ENCODE measurements around the gene GPR84.

Gene GPR84

GRCh38 chr12:54340846-54341245 lies 23.4 kb downstream of the GPR84 start:
- no peak for DNase-seq (ENCODE audit: extremely low spot score)
- POLR2A ChIA-PET: interaction anchor here (1.0 to 2.1 kb wide), 3 partner anchors 12 to 61 kb away, joined by 3 to 9 read pairs (median 3); partner anchors contain the start of genes CBX5 and HNRNPA1
- CTCF ChIA-PET: no interaction called here
- TF ChIP-seq BHLHE40 (IDR thresholded peaks at IDR 0.05; ENCODE audit: borderline replicate concordance): no peak

DNA sequence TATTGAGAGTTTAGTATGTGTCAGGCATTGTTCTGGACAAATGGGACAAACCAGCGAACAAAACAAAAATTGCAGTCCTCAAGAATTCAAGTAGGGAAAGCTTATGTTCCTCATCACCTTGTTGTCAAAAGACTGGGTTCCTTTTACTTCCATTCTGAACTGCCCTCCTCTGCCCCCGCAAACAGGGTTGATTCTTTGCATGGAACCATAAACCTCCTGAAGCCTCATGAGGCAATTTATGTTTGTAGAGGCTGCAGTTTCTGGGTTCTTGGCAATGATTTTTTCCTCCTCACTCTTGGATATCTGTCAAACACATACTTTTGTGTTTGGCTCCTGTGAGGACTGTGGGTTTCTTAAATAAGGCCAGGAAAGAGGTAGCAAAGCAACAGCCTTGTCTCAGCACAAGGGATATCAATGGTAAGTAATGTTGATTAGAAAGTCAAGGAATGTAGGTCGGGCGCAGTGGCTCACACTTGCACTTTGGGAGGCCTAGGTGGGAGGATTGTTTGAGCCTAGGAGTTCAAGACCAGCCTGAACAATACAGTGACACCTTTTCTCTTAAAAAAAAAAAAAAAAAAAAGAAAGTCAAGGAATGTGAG lies 25.5 kb downstream of the GPR84 start:
- CTCF ChIA-PET: interaction anchor here (0.6 to 1.5 kb wide), 2 partner anchors 40 to 72 kb away, joined by 3 to 4 read pairs; no protein-coding TSS in a partner anchor
- TF ChIP-seq FOXA1 (IDR thresholded peaks at IDR 0.05) (no peak), SP1 (IDR thresholded peaks at IDR 0.05) (no peak), BHLHE40 (IDR thresholded peaks at IDR 0.05; ENCODE audit: borderline replicate concordance) (no peak)
- POLR2A ChIA-PET: no interaction called here
- DNase-seq (ENCODE audit: extremely low spot score): no peak

DNA sequence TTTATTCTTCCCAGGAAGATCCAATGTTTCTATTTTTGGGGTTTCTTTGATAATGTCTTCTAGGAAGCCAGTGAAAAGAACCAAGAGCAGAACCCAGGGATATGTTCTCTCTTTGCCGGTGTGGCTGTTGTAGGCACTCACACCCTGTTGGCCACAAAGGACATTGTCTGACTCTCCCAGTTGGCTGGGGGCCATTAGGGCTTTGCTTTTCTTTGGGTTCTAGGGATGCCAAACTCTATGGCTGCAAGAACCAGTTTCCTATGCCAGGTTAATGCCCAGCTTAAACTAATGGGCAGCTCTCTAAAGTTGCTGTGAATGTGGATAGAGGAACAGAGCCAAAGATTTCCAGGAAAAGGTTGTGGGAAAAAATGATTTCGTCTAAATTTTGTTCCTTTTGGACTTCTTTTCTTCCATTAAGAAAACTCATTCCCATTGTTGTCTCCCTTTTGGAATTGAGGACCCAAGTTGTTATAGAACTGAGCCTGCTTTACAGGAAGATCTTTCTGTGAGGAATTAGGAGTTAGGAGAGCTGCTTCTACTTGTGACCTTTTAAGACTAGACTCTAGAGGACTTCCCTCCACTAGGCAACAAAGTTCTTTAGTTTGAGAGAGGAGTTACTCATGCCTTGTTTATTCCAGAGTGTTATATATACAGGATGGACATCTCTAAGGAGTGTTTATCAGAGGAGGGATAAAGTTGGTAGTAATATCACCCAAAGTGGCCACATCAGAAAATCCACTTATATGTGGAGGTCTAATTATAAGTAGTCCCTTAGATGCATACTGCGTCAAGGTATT lies 26.2 kb downstream of the GPR84 start:
- POLR2A ChIA-PET: interaction anchor here (0.6 to 3.6 kb wide), 4 partner anchors 13 to 58 kb away, joined by 3 to 14 read pairs (median 6); partner anchors contain the start of genes CBX5, COPZ1 and HNRNPA1
- no peak for DNase-seq (ENCODE audit: extremely low spot score)
- TF ChIP-seq FOXA1 (IDR thresholded peaks at IDR 0.05) (no peak), LEF1 (IDR thresholded peaks at IDR 0.05; ENCODE audit: borderline replicate concordance) (no peak), CTBP1 (IDR thresholded peaks at IDR 0.05; ENCODE audit: borderline replicate concordance) (no peak), ARNT (IDR thresholded peaks at IDR 0.05) (no peak), TARDBP (IDR thresholded peaks at IDR 0.05) (no peak), FOXM1 (IDR thresholded peaks at IDR 0.05; ENCODE audit: borderline replicate concordance) (no peak), NFRKB (IDR thresholded peaks at IDR 0.05) (no peak), ELF4 (IDR thresholded peaks at IDR 0.05) (no peak), FOXK2 (IDR thresholded peaks at IDR 0.05) (no peak), SUZ12 (IDR thresholded peaks at IDR 0.05) (no peak), L3MBTL2 (conservative IDR thresholded peaks at IDR 0.05) (no peak), SP1 (IDR thresholded peaks at IDR 0.05) (no peak), ZNF384 (IDR thresholded peaks at IDR 0.05) (no peak), BHLHE40 (IDR thresholded peaks at IDR 0.05; ENCODE audit: borderline replicate concordance) (no peak), HDGF (IDR thresholded peaks at IDR 0.05; ENCODE audit: borderline replicate concordance) (no peak)
- TF ChIP-seq, protein P1, sequence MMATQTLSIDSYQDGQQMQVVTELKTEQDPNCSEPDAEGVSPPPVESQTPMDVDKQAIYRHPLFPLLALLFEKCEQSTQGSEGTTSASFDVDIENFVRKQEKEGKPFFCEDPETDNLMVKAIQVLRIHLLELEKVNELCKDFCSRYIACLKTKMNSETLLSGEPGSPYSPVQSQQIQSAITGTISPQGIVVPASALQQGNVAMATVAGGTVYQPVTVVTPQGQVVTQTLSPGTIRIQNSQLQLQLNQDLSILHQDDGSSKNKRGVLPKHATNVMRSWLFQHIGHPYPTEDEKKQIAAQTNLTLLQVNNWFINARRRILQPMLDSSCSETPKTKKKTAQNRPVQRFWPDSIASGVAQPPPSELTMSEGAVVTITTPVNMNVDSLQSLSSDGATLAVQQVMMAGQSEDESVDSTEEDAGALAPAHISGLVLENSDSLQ (IDR thresholded peaks at IDR 0.05): no peak
- CTCF ChIA-PET: interaction anchor here (0.7 to 3.3 kb wide), 10 partner anchors 13 to 311 kb away, joined by 3 to 17 read pairs (median 9); partner anchors contain the start of gene COPZ1

DNA sequence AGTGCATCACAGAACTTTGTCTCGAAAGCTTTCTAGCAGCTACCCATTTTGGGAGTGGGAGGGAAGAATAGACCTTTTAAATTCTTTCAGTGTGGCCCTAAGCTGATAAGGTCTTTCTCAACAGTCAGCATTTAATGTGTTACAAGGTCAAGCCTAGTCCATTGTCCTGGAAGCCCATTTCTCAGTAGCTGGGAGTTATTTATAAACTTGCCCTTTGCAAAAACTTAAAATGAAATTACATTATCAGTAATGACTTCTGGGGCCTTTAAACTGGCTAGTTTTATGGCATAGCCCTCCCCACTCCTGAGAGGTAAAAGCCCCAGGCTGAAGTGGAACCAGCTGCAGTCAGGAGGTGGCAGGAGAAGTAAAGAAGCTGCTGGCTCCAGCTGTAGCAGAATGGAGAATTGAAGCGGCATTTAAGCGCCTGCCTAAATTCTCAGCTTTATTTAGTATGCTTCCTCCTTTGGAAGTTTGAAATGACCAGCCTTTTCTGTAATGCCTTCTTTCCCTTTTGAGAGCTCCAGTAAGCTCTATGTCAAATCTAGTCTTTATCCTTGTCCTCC lies 26.9 kb downstream of the GPR84 start:
- ChIA-PET CTCF (interaction anchor here (0.7 to 3.3 kb wide), 15 partner anchors 10 to 311 kb away, joined by 3 to 17 read pairs (median 7); partner anchors contain the start of gene COPZ1), POLR2A (interaction anchor here (0.6 to 3.6 kb wide), 4 partner anchors 13 to 57 kb away, joined by 3 to 14 read pairs (median 6); partner anchors contain the start of genes CBX5, COPZ1 and HNRNPA1)
- no peak for DNase-seq (ENCODE audit: extremely low spot score)
- TF ChIP-seq FOXK2 (IDR thresholded peaks at IDR 0.05): no peak
- TF ChIP-seq CTBP1 (IDR thresholded peaks at IDR 0.05; ENCODE audit: borderline replicate concordance): no peak
- no peak for TF ChIP-seq NFRKB (IDR thresholded peaks at IDR 0.05)
- TF ChIP-seq, protein P1 (IDR thresholded peaks at IDR 0.05): no peak
- no peak for TF ChIP-seq ELF4 (IDR thresholded peaks at IDR 0.05)
- TF ChIP-seq LEF1 (IDR thresholded peaks at IDR 0.05; ENCODE audit: borderline replicate concordance): no peak
- TF ChIP-seq TARDBP (IDR thresholded peaks at IDR 0.05): no peak
- no peak for TF ChIP-seq L3MBTL2 (conservative IDR thresholded peaks at IDR 0.05)
- TF ChIP-seq FOXM1 (IDR thresholded peaks at IDR 0.05; ENCODE audit: borderline replicate concordance): no peak
- TF ChIP-seq BHLHE40 (IDR thresholded peaks at IDR 0.05; ENCODE audit: borderline replicate concordance): no peak
- TF ChIP-seq SP1 (IDR thresholded peaks at IDR 0.05): no peak
- no peak for TF ChIP-seq FOXA1 (IDR thresholded peaks at IDR 0.05)
- TF ChIP-seq ZNF384 (IDR thresholded peaks at IDR 0.05): no peak
- no peak for TF ChIP-seq HDGF (IDR thresholded peaks at IDR 0.05; ENCODE audit: borderline replicate concordance)
- TF ChIP-seq ARNT (IDR thresholded peaks at IDR 0.05): no peak
- TF ChIP-seq SUZ12 (IDR thresholded peaks at IDR 0.05): no peak

- ChIA-PET CTCF (interaction anchor here (0.7 to 1.7 kb wide), 6 partner anchors 9 to 194 kb away, joined by 3 to 9 read pairs (median 4); partner anchors contain the start of gene COPZ1), POLR2A (interaction anchor here (0.6 to 3.6 kb wide), 4 partner anchors 9 to 53 kb away, joined by 3 to 16 read pairs (median 12); partner anchors contain the start of genes CBX5, COPZ1 and HNRNPA1)
- TF ChIP-seq LEF1 (IDR thresholded peaks at IDR 0.05; ENCODE audit: borderline replicate concordance) (no peak), ELF4 (IDR thresholded peaks at IDR 0.05) (no peak), FOXA1 (IDR thresholded peaks at IDR 0.05) (no peak), ARNT (IDR thresholded peaks at IDR 0.05) (no peak)
- TF ChIP-seq, protein P1 (IDR thresholded peaks at IDR 0.05): no peak
- DNase-seq (ENCODE audit: extremely low spot score): no peak
These were observed 30.8 kb downstream of the GPR84 start for GRCh38 chr12:54333420-54334034.
